GM23338 (cell line): Measurements from ENCODE around the gene USH2A. TPM values are rescaled to one million over a fixed set of nuclear protein-coding genes. Genes with fewer than 3 reads are reported as not detected.

ENCODE experiments used
- ATAC-seq: fragments of 200-7000 bp; cut with Tn5 transposase; 3 replicates; pipeline ENCODE4 v1.9.1; 2020
- DNase-seq: peaks from one replicate; pipeline ENCODE4 v3.0.0-alpha.2; 2015; ENCODE audit warnings: low spot score
- H2AFZ ChIP-seq: fragments of 200-600 bp; sonication (generic); 2 replicates; pipeline ENCODE4 v1.8.0; 2016; ENCODE audit warnings: antibody characterized with exemption, mild to moderate bottlenecking, moderate library complexity
- H3F3A ChIP-seq: fragments of 200-600 bp; sonication (generic); replicated peaks from 2 replicates; pipeline ENCODE4 v1.8.0; 2017; ENCODE audit warnings: antibody characterized with exemption, mixed run types, low read depth
- H3K27ac ChIP-seq: fragments of 200-600 bp; sonication (generic); 2 replicates; pipeline ENCODE4 v1.6.1; 2016; ENCODE audit warnings: low read depth
- H3K27me3 ChIP-seq: fragments of 200-600 bp; sonication (generic); 2 replicates; pipeline ENCODE4 v1.8.0; 2016; ENCODE audit warnings: mild to moderate bottlenecking, mixed run types, moderate library complexity; ENCODE audit not compliant: insufficient read depth
- H3K36me3 ChIP-seq: fragments of 200-600 bp; sonication (generic); 2 replicates; pipeline ENCODE4 v1.8.0; 2016; ENCODE audit warnings: mild to moderate bottlenecking; ENCODE audit not compliant: insufficient read depth
- H3K4me1 ChIP-seq: fragments of 200-600 bp; sonication (generic); 2 replicates; pipeline ENCODE4 v1.8.0; 2016; ENCODE audit warnings: mild to moderate bottlenecking, moderate library complexity; ENCODE audit not compliant: insufficient read depth
- H3K4me2 ChIP-seq: fragments of 200-600 bp; sonication (generic); 2 replicates; pipeline ENCODE4 v1.7.1; 2017; ENCODE audit warnings: mixed run types
- H3K4me3 ChIP-seq: fragments of 200-600 bp; sonication (generic); 2 replicates; pipeline ENCODE4 v1.6.1; 2016; ENCODE audit warnings: mixed run types
- H3K79me2 ChIP-seq: fragments of 200-600 bp; sonication (generic); replicated peaks from 2 replicates; pipeline ENCODE4 v1.8.0; 2017; ENCODE audit warnings: mild to moderate bottlenecking; ENCODE audit not compliant: insufficient read depth
- H3K9me2 ChIP-seq: fragments of 200-600 bp; sonication (generic); 2 replicates; pipeline ENCODE4 v1.8.0; 2017; ENCODE audit not compliant: insufficient read depth
- H4K20me1 ChIP-seq: fragments of 200-600 bp; sonication (generic); replicated peaks from 2 replicates; pipeline ENCODE4 v1.8.0; 2017; ENCODE audit warnings: mild to moderate bottlenecking; ENCODE audit not compliant: insufficient read depth
- H3K27ac Mint-ChIP-seq: 2 replicates; pipeline ENCODE4 v1.8.0; 2020; ENCODE audit warnings: inconsistent platforms, mild to moderate bottlenecking, moderate library complexity, mixed read lengths
- H3K27me3 Mint-ChIP-seq: 3 replicates; pipeline ENCODE4 v1.8.0; 2022; ENCODE audit warnings: low read depth, mild to moderate bottlenecking, moderate library complexity, mixed read lengths, inconsistent platforms; ENCODE audit not compliant: insufficient read depth, poor library complexity
- H3K36me3 Mint-ChIP-seq: 3 replicates; pipeline ENCODE4 v1.8.0; 2021; ENCODE audit warnings: low read depth, mild to moderate bottlenecking, inconsistent platforms, moderate library complexity, mixed read lengths
- H3K4me1 Mint-ChIP-seq: 3 replicates; pipeline ENCODE4 v1.8.0; 2020; ENCODE audit warnings: mild to moderate bottlenecking, inconsistent platforms, mixed read lengths
- H3K4me3 Mint-ChIP-seq: 3 replicates; pipeline ENCODE4 v1.8.0; 2021; ENCODE audit warnings: moderate library complexity, mild to moderate bottlenecking, inconsistent platforms, mixed read lengths
- H3K9me3 Mint-ChIP-seq: 3 replicates; pipeline ENCODE4 v1.8.0; 2020; ENCODE audit warnings: moderate library complexity, mild to moderate bottlenecking, inconsistent platforms, mixed read lengths
- ETS1 ChIP-seq: IDR thresholded peaks from 2 replicates; pipeline ENCODE4 v1.6.1; 2016; ENCODE audit warnings: antibody characterized with exemption
- EZH2 ChIP-seq: fragments of 200-600 bp; sonication (generic); IDR thresholded peaks from one replicate; pipeline ENCODE4 v1.8.0; 2017; ENCODE audit warnings: antibody characterized with exemption, mild to moderate bottlenecking, low read depth; ENCODE audit not compliant: unreplicated experiment
- EZH2phosphoT487 ChIP-seq: fragments of 200-600 bp; sonication (generic); IDR thresholded peaks from one replicate; pipeline ENCODE4 v1.8.1; 2018; ENCODE audit warnings: antibody characterized with exemption; ENCODE audit not compliant: unreplicated experiment
- JUNB ChIP-seq: IDR thresholded peaks from one replicate; pipeline ENCODE4 v1.6.1; 2016; ENCODE audit warnings: antibody characterized with exemption; ENCODE audit not compliant: unreplicated experiment
- ZNF462 ChIP-seq: fragments of 250-450 bp; sonication (Bioruptor Pico); IDR thresholded peaks from 2 replicates; pipeline ENCODE4 v1.5.0; 2020; ENCODE audit warnings: mild to moderate bottlenecking, moderate library complexity
- polyA plus RNA-seq: library from polyadenylated mRNA; unstranded; fragments of >200 nt; fragmentation: Nextera tagmentation; extraction: Ambion mirVana; gene quantifications from 2 replicates; pipeline ENCODE4 v1.2.1, GENCODE V29; 2016
- total RNA-seq: library from RNA; depleted of rRNA; stranded (reverse); fragments of >200 nt; shearing (Covaris generic); gene quantifications from 2 replicates; pipeline ENCODE4 v1.2.3, GENCODE V29; 2014

The USH2A gene
- total and polyA plus RNA-seq, 2 experiments from 2014 or later: 0.03 TPM

GRCh38 chr1:216416488-216416887, 6.8 kb downstream of the USH2A start (continued):
- TF ChIP-seq ZNF462: no peak
- TF ChIP-seq JUNB: no peak
- no peak for TF ChIP-seq ETS1

- Histone ChIP-seq H3K4me1 (no peaks in the 10 kb centered on the region), H3K4me3 (no peak overlapping the region), H3K27ac (no peak overlapping the region), H4K20me1 (no peaks in the 10 kb centered on the region), H2AFZ (no peak overlapping the region), H3K79me2 (no peaks in the 10 kb centered on the region), H3K9me2 (no peaks in the 10 kb centered on the region; the same call in 1 of the 2 replicates), H3F3A (no peaks in the 10 kb centered on the region), H3K36me3 (no peaks in the 10 kb centered on the region), H3K27me3 (no peaks in the 10 kb centered on the region), H3K4me2 (no peak overlapping the region)
- DNase-seq: no peak
- peaks cover 5% of the 10 kb centered on the region; the same call in 2 of the 3 replicates for H3K4me1 Mint-ChIP-seq
- H3K36me3 Mint-ChIP-seq: no peaks in the 10 kb centered on the region
- no peaks in the 10 kb centered on the region for H3K27me3 Mint-ChIP-seq
- no peak for ATAC-seq
- no peak overlapping the region for H3K4me3 Mint-ChIP-seq
- H3K27ac Mint-ChIP-seq: no peak overlapping the region
- no peaks in the 10 kb centered on the region; the same call in 2 of the 3 replicates for H3K9me3 Mint-ChIP-seq
- TF ChIP-seq EZH2: no peak
- TF ChIP-seq ETS1: no peak
- TF ChIP-seq EZH2phosphoT487: no peak
- no peak for TF ChIP-seq JUNB
- no peak for TF ChIP-seq ZNF462
These were observed 13.2 kb downstream of the USH2A start for GRCh38 chr1:216410026-216410425.
